Glutamatergic neuron (in vitro differentiated cells): ENCODE results near the gene RAB8A. TPM values are rescaled to one million over a fixed set of nuclear protein-coding genes. Genes with fewer than 3 reads are reported as not detected.

Experiments used
- DNase-seq: peaks from one replicate; pipeline ENCODE4 v3.0.0; 2022
- H3K27ac Mint-ChIP-seq: one replicate; pipeline ENCODE4 v1.8.0; 2020; ENCODE audit warnings: mild to moderate bottlenecking, mixed read lengths, inconsistent platforms; ENCODE audit not compliant: unreplicated experiment
- H3K27me3 Mint-ChIP-seq: one replicate; pipeline ENCODE4 v1.8.0; 2020; ENCODE audit warnings: mild to moderate bottlenecking, moderate library complexity, mixed read lengths, inconsistent platforms; ENCODE audit not compliant: unreplicated experiment
- H3K36me3 Mint-ChIP-seq: one replicate; pipeline ENCODE4 v1.8.0; 2020; ENCODE audit warnings: mild to moderate bottlenecking, mixed read lengths, inconsistent platforms; ENCODE audit not compliant: unreplicated experiment
- H3K4me1 Mint-ChIP-seq: one replicate; pipeline ENCODE4 v1.8.0; 2020; ENCODE audit warnings: mild to moderate bottlenecking, low read depth, mixed read lengths, inconsistent platforms; ENCODE audit not compliant: unreplicated experiment
- H3K4me3 Mint-ChIP-seq: one replicate; pipeline ENCODE4 v1.8.0; 2020; ENCODE audit warnings: mild to moderate bottlenecking, mixed read lengths, inconsistent platforms; ENCODE audit not compliant: unreplicated experiment
- H3K9me3 Mint-ChIP-seq: one replicate; pipeline ENCODE4 v1.8.0; 2020; ENCODE audit warnings: mild to moderate bottlenecking, moderate library complexity, mixed read lengths, inconsistent platforms; ENCODE audit not compliant: unreplicated experiment
- long read RNA-seq: library from polyadenylated mRNA; unstranded; transcript quantifications from one replicate; pipeline ENCODE4 v2.0.0, GENCODE V29; 2020; ENCODE audit not compliant: unreplicated experiment
- total RNA-seq: library from RNA; stranded (reverse); fragmentation: NEBNext Ultra II Directional; extraction: Animal tissue kit (Norgen Biotek cat#: 25700); gene quantifications from one replicate; pipeline ENCODE4 v1.2.1, GENCODE V29; 2021; ENCODE audit not compliant: unreplicated experiment
- TF ChIP-seq, protein P1 (sequence below): fragments of 200-600 bp; sonication (generic); IDR thresholded peaks from one replicate; pipeline ENCODE4 v1.5.0; 2021; ENCODE audit not compliant: partially characterized antibody, unreplicated experiment

RAB8A gene
- 58.9 TPM for total RNA-seq
- long read RNA-seq, transcript RAB8A-201 (8 exons, 2,827 nt): major isoform, 50 of 53 reads
- long read RNA-seq, partial matches to known transcripts: 0 of 53 reads
- long read RNA-seq, other reads (novel, unspliced or antisense): 3 of 53 reads

GRCh38 chr19:16111160-16111908, at the start of gene RAB8A:
TSS of gene RAB8A (plus strand) at chr19:16111889. CDS start at chr19:16111902, 13 bp downstream.
- TF ChIP-seq, protein P1, sequence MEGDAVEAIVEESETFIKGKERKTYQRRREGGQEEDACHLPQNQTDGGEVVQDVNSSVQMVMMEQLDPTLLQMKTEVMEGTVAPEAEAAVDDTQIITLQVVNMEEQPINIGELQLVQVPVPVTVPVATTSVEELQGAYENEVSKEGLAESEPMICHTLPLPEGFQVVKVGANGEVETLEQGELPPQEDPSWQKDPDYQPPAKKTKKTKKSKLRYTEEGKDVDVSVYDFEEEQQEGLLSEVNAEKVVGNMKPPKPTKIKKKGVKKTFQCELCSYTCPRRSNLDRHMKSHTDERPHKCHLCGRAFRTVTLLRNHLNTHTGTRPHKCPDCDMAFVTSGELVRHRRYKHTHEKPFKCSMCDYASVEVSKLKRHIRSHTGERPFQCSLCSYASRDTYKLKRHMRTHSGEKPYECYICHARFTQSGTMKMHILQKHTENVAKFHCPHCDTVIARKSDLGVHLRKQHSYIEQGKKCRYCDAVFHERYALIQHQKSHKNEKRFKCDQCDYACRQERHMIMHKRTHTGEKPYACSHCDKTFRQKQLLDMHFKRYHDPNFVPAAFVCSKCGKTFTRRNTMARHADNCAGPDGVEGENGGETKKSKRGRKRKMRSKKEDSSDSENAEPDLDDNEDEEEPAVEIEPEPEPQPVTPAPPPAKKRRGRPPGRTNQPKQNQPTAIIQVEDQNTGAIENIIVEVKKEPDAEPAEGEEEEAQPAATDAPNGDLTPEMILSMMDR: peak; percentile 99
- peak; percentile 98 for DNase-seq
- Mint-ChIP-seq H3K4me1 (no peaks in the 10 kb centered on the region), H3K27ac (peak within 1 kb of the TSS; percentile 79), H3K36me3 (no peaks in the 10 kb centered on the region), H3K27me3 (peaks cover 2% of the 10 kb centered on the region), H3K9me3 (peaks cover 4% of the 10 kb centered on the region), H3K4me3 (peak within 1 kb of the TSS; percentile 94)

DNA sequence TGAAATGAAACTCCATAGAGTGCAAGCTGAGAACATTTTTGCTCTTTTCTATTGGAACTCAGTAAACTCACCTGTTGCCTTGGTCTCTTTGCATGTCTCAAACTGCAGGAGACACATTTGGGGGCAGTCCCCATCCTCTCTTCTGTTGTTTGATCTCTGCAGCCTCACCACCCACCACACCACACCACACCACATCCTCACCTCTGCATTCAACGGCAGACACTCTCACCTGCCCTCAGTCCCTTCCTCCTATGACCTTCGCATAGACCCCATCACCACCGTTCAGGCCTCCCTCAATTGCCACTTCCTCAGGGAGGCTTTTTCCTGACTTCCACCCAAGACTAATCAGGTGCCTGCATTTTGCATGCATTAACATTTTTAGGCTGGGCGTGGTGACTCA, 49.7 kb upstream of the RAB8A start:
- Mint-ChIP-seq H3K4me3 (no peak overlapping the region), H3K27me3 (peaks cover 8% of the 10 kb centered on the region), H3K9me3 (peaks cover 3% of the 10 kb centered on the region), H3K4me1 (peaks cover 3% of the 10 kb centered on the region), H3K36me3 (no peaks in the 10 kb centered on the region), H3K27ac (no peak overlapping the region)
- no peak for DNase-seq
- TF ChIP-seq, protein P1: no peak

DNA sequence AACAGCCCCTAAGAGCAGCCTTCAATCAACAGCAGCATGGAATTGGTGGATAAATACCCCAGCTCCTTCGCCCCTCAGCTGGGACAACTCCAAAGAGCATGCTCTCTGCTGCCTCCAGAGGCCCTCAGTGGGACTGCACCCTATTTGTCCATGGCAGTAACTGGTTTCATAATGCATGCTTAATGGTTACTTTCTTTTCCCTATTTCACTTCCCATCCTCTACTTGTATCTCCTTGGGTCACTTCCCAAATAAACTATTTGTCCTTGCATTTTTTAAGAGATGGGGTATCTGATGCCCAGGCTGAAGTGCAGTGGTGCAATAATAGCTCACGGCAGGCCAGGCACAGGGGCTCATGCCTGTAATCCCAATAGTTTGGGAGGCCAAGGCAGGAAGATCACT, 48.9 kb upstream of the RAB8A start:
- TF ChIP-seq, protein P1: peak; percentile 93
- peaks cover 3% of the 10 kb centered on the region for H3K9me3 Mint-ChIP-seq
- DNase-seq: peak; percentile 74
- H3K4me1 Mint-ChIP-seq: peaks cover 3% of the 10 kb centered on the region
- no peaks in the 10 kb centered on the region for H3K36me3 Mint-ChIP-seq
- H3K27me3 Mint-ChIP-seq: peaks cover 8% of the 10 kb centered on the region
- no peak overlapping the region for H3K4me3 Mint-ChIP-seq
- no peak overlapping the region for H3K27ac Mint-ChIP-seq

GRCh38 chr19:16064209-16064889, 47.3 kb upstream of the RAB8A start:
- Mint-ChIP-seq H3K36me3 (no peaks in the 10 kb centered on the region), H3K4me3 (no peak overlapping the region), H3K4me1 (peaks cover 3% of the 10 kb centered on the region), H3K9me3 (peaks cover 3% of the 10 kb centered on the region), H3K27me3 (peaks cover 6% of the 10 kb centered on the region), H3K27ac (no peak overlapping the region)
- TF ChIP-seq, protein P1: no peak
- DNase-seq: no peak

- peaks cover 3% of the 10 kb centered on the region for H3K4me1 Mint-ChIP-seq
- H3K4me3 Mint-ChIP-seq: no peak overlapping the region
- no peak for DNase-seq
- TF ChIP-seq, protein P1: no peak
- no peaks in the 10 kb centered on the region for H3K36me3 Mint-ChIP-seq
- H3K27me3 Mint-ChIP-seq: peaks cover 6% of the 10 kb centered on the region
- peaks cover 3% of the 10 kb centered on the region for H3K9me3 Mint-ChIP-seq
- no peak overlapping the region for H3K27ac Mint-ChIP-seq
Measured at GRCh38 chr19:16066611-16067104, 45.0 kb upstream of the RAB8A start.
